CD4-positive, alpha-beta T cell (primary cell): ENCODE measurements around the gene LYPD6. TPM values are rescaled to one million over a fixed set of nuclear protein-coding genes. Genes with fewer than 3 reads are reported as not detected.

Experiments used
- ATAC-seq: fragments of 200-7000 bp; cut with Tn5 transposase; one replicate; pipeline ENCODE4 v1.10.0; 2022; ENCODE audit warnings: mild to moderate bottlenecking; ENCODE audit not compliant: poor library complexity
- CTCF ChIA-PET: fragments of 350-600 bp; sonication (Branson Sonifier 250); formaldehyde crosslinking; loops from one replicate; lab custom pipeline; 2021; ENCODE audit warnings: antibody characterized with exemption, inconsistent platforms; lab: Charles Lee
- POLR2A ChIA-PET: fragments of 350-600 bp; sonication (Branson Sonifier 250); formaldehyde crosslinking; loops from one replicate; lab custom pipeline; 2021; ENCODE audit warnings: antibody characterized with exemption, inconsistent platforms; lab: Charles Lee
- DNase-seq, 14 experiments: peaks; one replicate each; pipeline ENCODE4 v3.0.0-alpha.2; 2013 to 2020; ENCODE audit warnings: mixed read lengths in 2 of 14
- H3K27ac ChIP-seq, 2 donors: one replicate each; pipeline versions ENCODE4 v1.5.1 to v1.7.0; 2013; ENCODE audit warnings: low read length in 2 of 2, low read depth in 1 of 2, mild to moderate bottlenecking in 1 of 2
- H3K27me3 ChIP-seq, 2 experiments: 1 replicate in 1 of 2; 2 replicates in 1 of 2; pipeline versions ENCODE4 v1.6.1 to v1.7.0; 2013; ENCODE audit warnings: low read length in 2 of 2, control low read depth in 1 of 2, mild to moderate bottlenecking in 1 of 2, moderate library complexity in 1 of 2; ENCODE audit not compliant: insufficient read depth in 2 of 2, control insufficient read depth in 1 of 2
- H3K36me3 ChIP-seq: one replicate; pipeline ENCODE4 v1.6.1; 2013; ENCODE audit warnings: low read length, control low read depth; ENCODE audit not compliant: insufficient read depth
- H3K4me1 ChIP-seq: one replicate; pipeline ENCODE4 v1.6.1; 2013; ENCODE audit warnings: low read length, control low read depth; ENCODE audit not compliant: insufficient read depth
- H3K4me3 ChIP-seq: one replicate; pipeline ENCODE4 v1.5.1; 2013; ENCODE audit warnings: mild to moderate bottlenecking, low read length, moderate library complexity
- H3K9me3 ChIP-seq, 2 experiments: 1 replicate in 1 of 2; 2 replicates in 1 of 2; pipeline versions ENCODE4 v1.6.1 to v1.7.0; 2013; ENCODE audit warnings: low read length in 2 of 2, mild to moderate bottlenecking in 2 of 2, control low read depth in 1 of 2, moderate library complexity in 1 of 2; ENCODE audit not compliant: control insufficient read depth in 1 of 2, insufficient read depth in 1 of 2
- H3K27ac Mint-ChIP-seq: one replicate; pipeline ENCODE4 v1.8.0; 2020; ENCODE audit warnings: mixed read lengths
- H3K27me3 Mint-ChIP-seq: one replicate; pipeline ENCODE4 v1.8.0; 2021; ENCODE audit warnings: mixed read lengths
- H3K36me3 Mint-ChIP-seq: one replicate; pipeline ENCODE4 v1.8.0; 2021; ENCODE audit warnings: low read depth, mixed read lengths
- H3K4me1 Mint-ChIP-seq: one replicate; pipeline ENCODE4 v1.8.0; 2021; ENCODE audit warnings: low read depth, mixed read lengths
- H3K4me3 Mint-ChIP-seq: one replicate; pipeline ENCODE4 v1.8.0; 2020; ENCODE audit warnings: mild to moderate bottlenecking, mixed read lengths
- H3K9me3 Mint-ChIP-seq: one replicate; pipeline ENCODE4 v1.8.0; 2020; ENCODE audit warnings: mixed read lengths
- CTCF ChIP-seq: fragments of 200-600 bp; IDR thresholded peaks from one replicate; pipeline ENCODE4 v1.8.0; 2022; ENCODE audit warnings: antibody characterized with exemption, mild to moderate bottlenecking
- intact Hi-C, 2 experiments: fragments of 100-400 bp; cut with DNase I in 1 of 2; cut with micrococcal nuclease in 1 of 2; formaldehyde crosslinking; loops; one replicate each; pipeline versions ENCODE4 v1.15.1 to v1.9.0; 2023 to 2025; cut with DNase I, micrococcal nuclease
- total RNA-seq, 174 experiments: library from RNA in 2 of 174; stranded (reverse) in 2 of 174; gene quantifications; one replicate each; pipeline ENCODE4 v1.2.3 and lab custom pipeline; 2021 to 2026

Gene LYPD6
- total RNA-seq, 2 experiments from 2014 or later = not detected

- no peaks in the 10 kb centered on the region for H3K4me1 Mint-ChIP-seq
- no peak for ATAC-seq
- H3K27me3 Mint-ChIP-seq = peaks cover 5% of the 10 kb centered on the region
- Histone ChIP-seq H3K27me3 (no peaks in the 10 kb centered on the region), H3K27ac (no peak overlapping the region), H3K9me3 (no peaks in the 10 kb centered on the region), H3K4me3 (no peak overlapping the region), H3K4me1 (no peaks in the 10 kb centered on the region), H3K36me3 (no peaks in the 10 kb centered on the region)
- H3K9me3 Mint-ChIP-seq = no peaks in the 10 kb centered on the region
- intact Hi-C loops = no loop called here
- CTCF ChIA-PET = no interaction called here
- H3K36me3 Mint-ChIP-seq = no peaks in the 10 kb centered on the region
- DNase-seq = no peak
- no peak for TF ChIP-seq CTCF
- H3K4me3 Mint-ChIP-seq = no peak overlapping the region
- POLR2A ChIA-PET = no interaction called here
- H3K27ac Mint-ChIP-seq = no peak overlapping the region
These were observed 92.6 kb downstream of the LYPD6 start for GRCh38 chr2:149422991-149423338.

DNA sequence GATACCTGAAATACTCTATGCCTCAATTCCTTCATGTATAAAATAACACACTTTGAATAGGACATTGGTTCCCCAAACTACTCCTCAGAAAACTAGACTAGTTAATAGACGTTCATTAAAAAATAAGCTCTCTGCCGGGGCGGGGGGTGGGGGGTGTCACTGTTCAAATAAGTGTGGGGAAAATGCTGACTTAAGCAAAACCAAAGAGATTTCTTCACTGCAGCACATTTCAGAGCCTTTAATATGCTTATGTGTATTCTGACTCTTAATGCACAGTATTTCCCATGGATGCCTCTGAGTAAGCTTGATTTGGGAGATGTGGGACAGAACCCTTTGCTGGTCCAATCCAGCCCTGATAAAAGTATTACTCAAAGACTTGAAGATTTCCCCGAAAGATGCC, 93.2 kb downstream of the LYPD6 start:
- no peak for TF ChIP-seq CTCF
- Mint-ChIP-seq H3K4me1 (no peaks in the 10 kb centered on the region), H3K4me3 (no peak overlapping the region), H3K27ac (no peak overlapping the region), H3K9me3 (no peaks in the 10 kb centered on the region), H3K27me3 (peaks cover 5% of the 10 kb centered on the region), H3K36me3 (no peaks in the 10 kb centered on the region)
- Histone ChIP-seq H3K4me1 (no peaks in the 10 kb centered on the region), H3K9me3 (no peaks in the 10 kb centered on the region), H3K27ac (no peak overlapping the region), H3K27me3 (no peaks in the 10 kb centered on the region), H3K4me3 (no peak overlapping the region), H3K36me3 (no peaks in the 10 kb centered on the region)
- DNase-seq = no peak
- POLR2A ChIA-PET = no interaction called here
- no peak for ATAC-seq
- intact Hi-C loops = no loop called here
- CTCF ChIA-PET = no interaction called here

DNA sequence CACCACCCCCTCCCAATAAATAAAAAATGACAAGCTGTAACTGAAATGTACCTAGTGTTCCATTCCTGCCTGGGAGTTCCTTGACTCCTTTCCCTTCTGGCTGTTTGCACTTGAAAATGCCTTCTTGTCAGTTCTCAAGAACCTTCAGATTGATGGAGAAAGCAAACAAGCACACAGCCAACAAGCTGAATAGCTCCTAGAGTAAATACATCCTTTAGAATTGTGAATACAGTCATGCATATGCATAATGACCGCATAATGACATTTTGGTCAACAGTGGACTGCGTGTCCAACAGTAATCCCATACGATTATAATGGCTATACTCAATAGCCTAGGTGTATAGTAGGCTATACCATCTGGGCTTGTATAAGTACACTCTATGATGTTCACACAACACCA, 97.0 kb downstream of the LYPD6 start:
- TF ChIP-seq CTCF = no peak
- H3K36me3 ChIP-seq = no peaks in the 10 kb centered on the region
- peaks cover 0 to 7% of the 10 kb centered on the region in 2 experiments for H3K9me3 ChIP-seq
- H3K9me3 Mint-ChIP-seq = peaks cover 3% of the 10 kb centered on the region
- intact Hi-C loops = no loop called here
- H3K27me3 Mint-ChIP-seq = peaks cover 5% of the 10 kb centered on the region
- no peaks in the 10 kb centered on the region for H3K4me1 Mint-ChIP-seq
- ChIA-PET POLR2A (no interaction called here), CTCF (no interaction called here)
- no peak overlapping the region for H3K27ac Mint-ChIP-seq
- H3K27me3 ChIP-seq = no peaks in the 10 kb centered on the region
- H3K27ac ChIP-seq = no peak overlapping the region
- H3K4me1 ChIP-seq = no peaks in the 10 kb centered on the region
- no peaks in the 10 kb centered on the region for H3K36me3 Mint-ChIP-seq
- no peak overlapping the region for H3K4me3 Mint-ChIP-seq
- ATAC-seq = no peak
- H3K4me3 ChIP-seq = no peak overlapping the region
- DNase-seq = no peak
